SHP77 treated with DMSO at 0.1 percent for 48 hours (cell line): ENCODE measurements around the gene SMIM41.

Experiments used
- DNase-seq: peaks from one replicate; lab custom pipeline; 2025; lab: John Stamatoyannopoulos, UW

Gene SMIM41

GRCh38 chr12:52122540-52122871, 43.0 kb downstream of the SMIM41 start:
- no peak for DNase-seq

- DNase-seq, result no peak
Observed at GRCh38 chr12:52122904-52123303, 43.4 kb downstream of the SMIM41 start.

- DNase-seq, result no peak
Observed at GRCh38 chr12:52123487-52124186, 44.1 kb downstream of the SMIM41 start.

- no peak for DNase-seq
Observed at GRCh38 chr12:52125476-52125900, 46.0 kb downstream of the SMIM41 start.

- DNase-seq, result no peak
Observed at GRCh38 chr12:52126050-52126604, 46.6 kb downstream of the SMIM41 start.

- no peak for DNase-seq
Observed at GRCh38 chr12:52126605-52127578, 47.4 kb downstream of the SMIM41 start.

- DNase-seq, result no peak
Observed at GRCh38 chr12:52127683-52128450, 48.4 kb downstream of the SMIM41 start.

- no peak for DNase-seq
Observed at GRCh38 chr12:52130711-52131110, 51.2 kb downstream of the SMIM41 start.

- no peak for DNase-seq
Observed at GRCh38 chr12:52132754-52133161, 53.3 kb downstream of the SMIM41 start.

- no peak for DNase-seq
Observed at GRCh38 chr12:52137746-52138145, 58.2 kb downstream of the SMIM41 start.

- no peak for DNase-seq
Observed at GRCh38 chr12:52139147-52139546, 59.6 kb downstream of the SMIM41 start.

- DNase-seq, result peak; percentile 10
Observed at GRCh38 chr12:52139579-52140062, 60.1 kb downstream of the SMIM41 start.

GRCh38 chr12:52141306-52141705, 61.8 kb downstream of the SMIM41 start:
- no peak for DNase-seq

GRCh38 chr12:52141875-52142274, 62.4 kb downstream of the SMIM41 start:
- DNase-seq, result no peak

GRCh38 chr12:52142431-52142830, 62.9 kb downstream of the SMIM41 start:
- DNase-seq, result no peak

GRCh38 chr12:52144512-52145227, 65.2 kb downstream of the SMIM41 start:
- no peak for DNase-seq

- DNase-seq, result no peak
Observed at GRCh38 chr12:52145228-52146088, 66.0 kb downstream of the SMIM41 start.

- DNase-seq, result no peak
Observed at GRCh38 chr12:52146089-52146821, 66.8 kb downstream of the SMIM41 start.

- no peak for DNase-seq
Observed at GRCh38 chr12:52146822-52147366, 67.4 kb downstream of the SMIM41 start.
